Thyroid gland (tissue), 4 donors: Measurements from ENCODE around the gene TMEM161A. TPM values are rescaled to one million over a fixed set of nuclear protein-coding genes. Genes with fewer than 3 reads are reported as not detected.
"Not testable (repeated sequence)": the region's sequence is repeated elsewhere in the genome, so short reads cannot be mapped to it uniquely, and the experiment has no call there.

Experiments
- DNase-seq, 2 donors: peaks; one replicate each; pipeline ENCODE4 v3.0.0-alpha.2; 2019
- H3K27ac ChIP-seq, 3 donors: fragments of 200-600 bp; sonication (generic); 1 replicate in 2 of 3; 2 replicates in 1 of 3; pipeline ENCODE4 v1.5.1; 2016 to 2019; ENCODE audit warnings: mild to moderate bottlenecking in 1 of 3, moderate library complexity in 1 of 3
- H3K27me3 ChIP-seq: fragments of 200-600 bp; sonication (generic); one replicate; pipeline ENCODE4 v1.5.1; 2019
- H3K36me3 ChIP-seq, 2 donors: fragments of 200-600 bp; sonication (generic); one replicate each; pipeline ENCODE4 v1.5.1; 2016 to 2019
- H3K4me1 ChIP-seq, 2 donors: fragments of 200-600 bp; sonication (generic); one replicate each; pipeline ENCODE4 v1.5.1; 2017 to 2019
- H3K4me3 ChIP-seq, 3 donors: fragments of 200-600 bp; sonication (generic); replicated peaks in 1 of 3; 1 replicate in 2 of 3; 2 replicates in 1 of 3; pipeline ENCODE4 v1.5.1; 2016; ENCODE audit warnings: mild to moderate bottlenecking in 1 of 3
- H3K9me3 ChIP-seq: fragments of 200-600 bp; sonication (generic); one replicate; pipeline ENCODE4 v1.5.1; 2017
- CTCF ChIP-seq, 6 experiments: fragments of 200-600 bp in 3 of 6; fragments of 450-650 bp in 3 of 6; sonication (generic) in 3 of 6; IDR thresholded peaks; one replicate each; pipeline ENCODE4 v1.5.1; 2016 to 2019; ENCODE audit warnings: antibody characterized with exemption in 6 of 6, mild to moderate bottlenecking in 2 of 6, inconsistent platforms in 1 of 6, moderate library complexity in 1 of 6
- POLR2A ChIP-seq, 2 donors: fragments of 450-650 bp; IDR thresholded peaks; one replicate each; pipeline ENCODE4 v1.6.1; 2017; ENCODE audit warnings: antibody characterized with exemption in 2 of 2, mild to moderate bottlenecking in 2 of 2, moderate library complexity in 1 of 2
- WGBS, 2 donors: methylation state at CpG; one replicate each; pipeline ENCODE4 v1.1.5; 2017; 5-methylcytosine and 5-hydroxymethylcytosine counted together
- intact Hi-C: fragments of 100-400 bp; cut with DNase I; formaldehyde crosslinking; loops from one replicate; pipeline ENCODE4 v1.15.1; 2023
- total RNA-seq, 4 donors: library from RNA; depleted of rRNA; stranded (reverse); fragments of >200 nt; gene quantifications; one replicate each; pipeline ENCODE4 v1.2.3, GENCODE V29; 2016

The TMEM161A gene
- total RNA-seq, 4 donors from 2014 or later: 29.6 to 37.8 (median 33.1) TPM

- Histone ChIP-seq H3K4me1 (no peaks in the 10 kb centered on the region), H3K27me3 (no peaks in the 10 kb centered on the region), H3K36me3 (no peaks in the 10 kb centered on the region), H3K9me3 (no peaks in the 10 kb centered on the region), H3K27ac (no peak overlapping the region), H3K4me3 (no peak overlapping the region)
- intact Hi-C loops: loop anchor here (10.0 kb wide), 1 partner anchor 180 kb away; no protein-coding TSS in a partner anchor
- WGBS, 2 donors: 96 to 98% methylated on average over 5 to 6 of the region's 6 CpGs
- no peak for DNase-seq
- TF ChIP-seq CTCF (IDR thresholded peaks at IDR 0.05): no peak
- TF ChIP-seq POLR2A (IDR thresholded peaks at IDR 0.05): no peak
These were observed 16.7 kb upstream of the TMEM161A start for GRCh38 chr19:19154768-19155494.

- intact Hi-C loops: loop anchor here (10.0 kb wide), 1 partner anchor 182 kb away; no protein-coding TSS in a partner anchor
- DNase-seq: no peak
- no peak overlapping the region for H3K27ac ChIP-seq
- WGBS, 2 donors: 74 to 87% methylated on average over 8 to 13 of the region's 13 CpGs
- TF ChIP-seq POLR2A (IDR thresholded peaks at IDR 0.05): no peak
- no peak for TF ChIP-seq CTCF (IDR thresholded peaks at IDR 0.05)
- no peaks in the 10 kb centered on the region for H3K4me1 ChIP-seq
- no peak overlapping the region for H3K4me3 ChIP-seq
- H3K27me3 ChIP-seq: no peaks in the 10 kb centered on the region
- no peaks in the 10 kb centered on the region for H3K9me3 ChIP-seq
- H3K36me3 ChIP-seq: peaks cover 0 to 4% of the 10 kb centered on the region in 2 donors
These were observed 14.5 kb upstream of the TMEM161A start for GRCh38 chr19:19152668-19153384.

- intact Hi-C loops: loop anchor here (10.0 kb wide), 1 partner anchor 183 kb away; no protein-coding TSS in a partner anchor
- no peak for DNase-seq
- Histone ChIP-seq H3K36me3 (peaks cover 0 to 4% of the 10 kb centered on the region in 2 donors), H3K4me3 (no peak overlapping the region), H3K27me3 (no peaks in the 10 kb centered on the region), H3K9me3 (no peaks in the 10 kb centered on the region), H3K27ac (no peak overlapping the region), H3K4me1 (no peaks in the 10 kb centered on the region)
- TF ChIP-seq POLR2A (IDR thresholded peaks at IDR 0.05) (no peak), CTCF (IDR thresholded peaks at IDR 0.05) (no peak)
- WGBS, 2 donors: 70 to 88% methylated on average over 3 to 11 of the region's 11 CpGs
These were observed 13.1 kb upstream of the TMEM161A start for GRCh38 chr19:19151418-19151817.

GRCh38 chr19:19149435-19149834 lies 11.2 kb upstream of the TMEM161A start:
- H3K9me3 ChIP-seq: no peaks in the 10 kb centered on the region
- intact Hi-C loops: loop anchor here (10.0 kb wide), 1 partner anchor 75 kb away; no protein-coding TSS in a partner anchor

GRCh38 chr19:19148504-19148903 lies 10.2 kb upstream of the TMEM161A start:
- not testable (repeated sequence) for H3K27me3 ChIP-seq, H3K9me3 ChIP-seq, H3K27ac ChIP-seq, H3K4me3 ChIP-seq, DNase-seq, H3K4me1 ChIP-seq, H3K36me3 ChIP-seq
- 95 to 97% methylated on average over 8 of the region's 8 CpGs for WGBS, 2 donors
- intact Hi-C loops: loop anchor here (10.0 kb wide), 1 partner anchor 76 kb away; no protein-coding TSS in a partner anchor

More at GRCh38 chr19:19149435-19149834, 11.2 kb upstream of the TMEM161A start:
- 95% methylated on average over 2 of the region's 2 CpGs for WGBS, 2 donors
- no peak for DNase-seq
- H3K36me3 ChIP-seq: peaks cover 0 to 4% of the 10 kb centered on the region in 2 donors
- no peaks in the 10 kb centered on the region for H3K27me3 ChIP-seq
- no peak overlapping the region for H3K4me3 ChIP-seq
- no peak overlapping the region for H3K27ac ChIP-seq
- H3K4me1 ChIP-seq: peaks cover 4 to 7% of the 10 kb centered on the region in 2 donors
- TF ChIP-seq POLR2A (IDR thresholded peaks at IDR 0.05): no peak
- no peak for TF ChIP-seq CTCF (IDR thresholded peaks at IDR 0.05)
